ENCODE data around the gene HIPK4.

HIPK4 gene

DNA sequence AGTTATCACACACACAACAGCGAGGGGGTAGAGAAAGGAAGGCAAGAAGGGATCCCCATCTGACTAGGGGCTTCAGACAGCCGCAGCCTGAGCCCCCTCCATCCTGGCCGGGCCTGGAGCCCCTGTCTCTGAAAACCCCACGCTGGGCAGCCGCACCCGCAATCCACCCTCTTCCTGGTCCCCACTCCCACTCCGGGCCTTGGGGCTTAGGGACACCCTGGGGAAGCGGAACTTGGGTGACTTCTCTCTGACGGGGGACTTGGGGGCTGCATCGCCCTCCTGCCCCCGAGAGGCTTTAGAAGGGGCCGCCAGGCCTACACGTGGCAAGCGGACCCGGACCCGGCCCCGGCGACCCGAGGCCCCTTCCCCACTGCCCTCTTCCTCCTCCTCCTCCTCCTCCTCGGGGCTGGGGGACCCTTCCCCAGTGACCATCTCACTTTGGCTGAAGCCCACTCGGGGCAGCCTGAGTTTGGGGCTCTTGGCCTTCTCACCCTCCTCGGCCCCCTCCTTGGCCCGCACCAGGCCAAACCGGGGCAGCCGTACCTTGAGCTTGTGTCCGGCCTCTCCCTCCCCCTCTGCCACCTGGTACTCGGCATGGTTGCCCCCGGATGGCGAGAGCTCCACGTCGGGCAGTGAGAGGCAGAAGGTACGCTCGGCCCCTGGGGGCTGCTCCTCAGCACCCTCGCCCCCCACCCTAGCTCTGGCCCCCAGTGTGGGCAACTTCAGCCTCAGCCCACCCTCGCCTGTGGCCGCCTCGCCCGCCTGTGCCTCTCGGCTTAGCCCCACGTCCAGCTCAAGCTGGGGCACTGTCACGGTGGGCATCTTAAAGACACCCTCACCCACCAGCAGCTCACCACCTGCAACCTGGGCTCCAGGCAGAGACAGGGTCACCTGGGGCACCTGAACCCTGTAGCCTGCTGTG lies 4.2 kb upstream of the HIPK4 start:
- H3K27ac ChIP-seq (ENCODE audit: low read depth, low read length) = no peak overlapping the region
- H3K4me1 ChIP-seq (ENCODE audit: control insufficient read depth, low read depth, low read length) = no peaks in the 10 kb centered on the region
- no peak overlapping the region for H3K9ac ChIP-seq (ENCODE audit: low read length)
- H3K4ac ChIP-seq (ENCODE audit: low read depth, low read length) = no peak overlapping the region
- H3K4me3 ChIP-seq (ENCODE audit: low read length) = no peak overlapping the region
- DNase-seq = no peak
- no peak overlapping the region for H2BK15ac ChIP-seq (replicated peaks; ENCODE audit: low read depth)
- no peak overlapping the region for H2BK5ac ChIP-seq (ENCODE audit: low read length)
- H3K23ac ChIP-seq (ENCODE audit: low read length) = no peak overlapping the region
- no peak overlapping the region for H3K56ac ChIP-seq (ENCODE audit: low read length)
- H3K4me2 ChIP-seq (ENCODE audit: low read length) = no peak overlapping the region
- WGBS (ENCODE audit: extremely low coverage, insufficient coverage, low lambda C conversion rate) = no CpG with 5 or more reads among the region's 41 CpGs
- H3K79me2 ChIP-seq (ENCODE audit: control insufficient read depth, insufficient read depth, low read length) = no peaks in the 10 kb centered on the region
- H3K27me3 ChIP-seq (ENCODE audit: insufficient read depth, low read length, poor library complexity) = no peaks in the 10 kb centered on the region
- no peaks in the 10 kb centered on the region for H3K79me1 ChIP-seq (ENCODE audit: low read length)
- H3K18ac ChIP-seq (ENCODE audit: low read length) = no peak overlapping the region
- no peak overlapping the region for H2BK120ac ChIP-seq (ENCODE audit: low read depth, low read length)
- no peaks in the 10 kb centered on the region for H3K36me3 ChIP-seq (ENCODE audit: control insufficient read depth, insufficient read depth, low read length)
- H2AK5ac ChIP-seq (ENCODE audit: low read length) = no peak overlapping the region
- no peak overlapping the region for H4K8ac ChIP-seq (ENCODE audit: low read depth, low read length)
- H4K5ac ChIP-seq (ENCODE audit: low read length) = no peak overlapping the region

DNA sequence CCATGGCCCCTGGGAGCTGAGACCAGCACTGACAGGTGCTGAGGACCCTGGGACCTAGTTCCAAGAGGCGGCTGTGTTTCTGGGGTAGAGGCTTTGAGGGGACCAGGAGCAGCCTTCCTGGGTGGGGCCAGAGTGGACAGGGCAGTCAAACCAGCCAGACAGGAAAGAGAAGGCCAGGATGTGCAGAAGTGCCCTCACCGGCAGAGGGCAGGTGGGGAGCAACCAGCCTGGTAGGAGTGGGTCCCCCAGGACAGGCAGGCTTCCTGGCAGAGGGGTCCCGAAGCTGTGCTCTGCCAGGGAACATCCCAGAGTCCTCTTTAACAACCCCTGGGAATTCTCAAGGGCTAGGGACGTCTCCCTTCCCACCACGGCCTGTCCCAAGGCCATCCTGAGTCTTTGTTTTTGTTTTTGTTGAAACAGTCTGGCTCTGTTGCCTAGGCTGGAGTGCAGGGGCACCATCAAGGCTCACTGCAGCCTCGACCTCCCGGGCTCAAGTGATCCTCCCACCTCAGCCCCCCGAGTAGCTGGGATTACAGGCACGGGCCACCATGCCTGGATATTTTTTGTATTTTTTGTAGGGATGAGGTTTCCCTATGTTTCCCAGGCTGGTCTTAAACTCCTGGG lies 3.0 kb upstream of the HIPK4 start:
- Histone ChIP-seq H4K8ac (ENCODE audit: low read depth, low read length) (no peak overlapping the region), H3K79me2 (ENCODE audit: control insufficient read depth, insufficient read depth, low read length) (no peaks in the 10 kb centered on the region), H3K4me3 (ENCODE audit: low read length) (no peak overlapping the region), H3K9ac (ENCODE audit: low read length) (no peak overlapping the region), H3K18ac (ENCODE audit: low read length) (no peak overlapping the region), H3K27me3 (ENCODE audit: insufficient read depth, low read length, poor library complexity) (no peaks in the 10 kb centered on the region), H2BK120ac (ENCODE audit: low read depth, low read length) (no peak overlapping the region), H3K4me1 (ENCODE audit: control insufficient read depth, low read depth, low read length) (no peaks in the 10 kb centered on the region), H3K4ac (ENCODE audit: low read depth, low read length) (no peak overlapping the region), H3K4me2 (ENCODE audit: low read length) (no peak overlapping the region), H3K36me3 (ENCODE audit: control insufficient read depth, insufficient read depth, low read length) (no peaks in the 10 kb centered on the region), H3K23ac (ENCODE audit: low read length) (no peak overlapping the region), H3K79me1 (ENCODE audit: low read length) (no peaks in the 10 kb centered on the region), H4K5ac (ENCODE audit: low read length) (no peak overlapping the region), H2BK5ac (ENCODE audit: low read length) (no peak overlapping the region), H3K56ac (ENCODE audit: low read length) (no peak overlapping the region), H3K27ac (ENCODE audit: low read depth, low read length) (no peak overlapping the region), H2BK15ac (replicated peaks; ENCODE audit: low read depth) (no peak overlapping the region), H2AK5ac (ENCODE audit: low read length) (no peak overlapping the region)
- WGBS (ENCODE audit: extremely low coverage, insufficient coverage, low lambda C conversion rate) = no CpG with 5 or more reads among the region's 9 CpGs
- DNase-seq = no peak

DNA sequence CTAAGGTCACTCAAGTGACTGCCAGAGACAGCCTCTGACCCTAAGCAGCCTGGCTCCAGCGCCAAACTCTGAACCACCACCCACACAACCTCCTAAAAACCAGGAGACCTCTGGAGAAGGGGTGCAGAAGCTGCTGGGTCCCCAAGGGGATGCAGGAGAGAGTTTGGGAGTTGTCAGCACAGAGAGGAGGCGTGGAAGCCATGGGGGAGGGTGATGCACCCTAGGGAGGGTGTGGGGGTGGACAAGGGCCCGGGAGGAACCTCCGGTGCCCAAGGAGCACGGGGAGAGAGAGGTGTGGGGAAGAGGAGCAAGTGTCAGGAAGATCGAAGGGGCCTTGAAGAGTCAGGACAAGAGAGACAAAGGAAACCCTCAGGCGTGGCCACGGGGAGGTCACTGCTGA lies 2.1 kb upstream of the HIPK4 start:
- no peaks in the 10 kb centered on the region for H3K79me2 ChIP-seq (ENCODE audit: control insufficient read depth, insufficient read depth, low read length)
- H2AK5ac ChIP-seq (ENCODE audit: low read length) = no peak overlapping the region
- H3K27ac ChIP-seq (ENCODE audit: low read depth, low read length) = no peak overlapping the region
- H2BK15ac ChIP-seq (replicated peaks; ENCODE audit: low read depth) = no peak overlapping the region
- no peak overlapping the region for H3K4me2 ChIP-seq (ENCODE audit: low read length)
- no peaks in the 10 kb centered on the region for H3K4me1 ChIP-seq (ENCODE audit: control insufficient read depth, low read depth, low read length)
- no peak overlapping the region for H3K4me3 ChIP-seq (ENCODE audit: low read length)
- H2BK5ac ChIP-seq (ENCODE audit: low read length) = no peak overlapping the region
- no peak overlapping the region for H4K8ac ChIP-seq (ENCODE audit: low read depth, low read length)
- no CpG with 5 or more reads among the region's 8 CpGs for WGBS (ENCODE audit: extremely low coverage, insufficient coverage, low lambda C conversion rate)
- H3K79me1 ChIP-seq (ENCODE audit: low read length) = no peaks in the 10 kb centered on the region
- no peak overlapping the region for H2BK120ac ChIP-seq (ENCODE audit: low read depth, low read length)
- no peak for DNase-seq
- H3K56ac ChIP-seq (ENCODE audit: low read length) = no peak overlapping the region
- H3K4ac ChIP-seq (ENCODE audit: low read depth, low read length) = no peak overlapping the region
- no peak overlapping the region for H4K5ac ChIP-seq (ENCODE audit: low read length)
- H3K36me3 ChIP-seq (ENCODE audit: control insufficient read depth, insufficient read depth, low read length) = no peaks in the 10 kb centered on the region
- no peak overlapping the region for H3K18ac ChIP-seq (ENCODE audit: low read length)
- H3K23ac ChIP-seq (ENCODE audit: low read length) = no peak overlapping the region
- no peak overlapping the region for H3K9ac ChIP-seq (ENCODE audit: low read length)
- no peaks in the 10 kb centered on the region for H3K27me3 ChIP-seq (ENCODE audit: insufficient read depth, low read length, poor library complexity)

DNA sequence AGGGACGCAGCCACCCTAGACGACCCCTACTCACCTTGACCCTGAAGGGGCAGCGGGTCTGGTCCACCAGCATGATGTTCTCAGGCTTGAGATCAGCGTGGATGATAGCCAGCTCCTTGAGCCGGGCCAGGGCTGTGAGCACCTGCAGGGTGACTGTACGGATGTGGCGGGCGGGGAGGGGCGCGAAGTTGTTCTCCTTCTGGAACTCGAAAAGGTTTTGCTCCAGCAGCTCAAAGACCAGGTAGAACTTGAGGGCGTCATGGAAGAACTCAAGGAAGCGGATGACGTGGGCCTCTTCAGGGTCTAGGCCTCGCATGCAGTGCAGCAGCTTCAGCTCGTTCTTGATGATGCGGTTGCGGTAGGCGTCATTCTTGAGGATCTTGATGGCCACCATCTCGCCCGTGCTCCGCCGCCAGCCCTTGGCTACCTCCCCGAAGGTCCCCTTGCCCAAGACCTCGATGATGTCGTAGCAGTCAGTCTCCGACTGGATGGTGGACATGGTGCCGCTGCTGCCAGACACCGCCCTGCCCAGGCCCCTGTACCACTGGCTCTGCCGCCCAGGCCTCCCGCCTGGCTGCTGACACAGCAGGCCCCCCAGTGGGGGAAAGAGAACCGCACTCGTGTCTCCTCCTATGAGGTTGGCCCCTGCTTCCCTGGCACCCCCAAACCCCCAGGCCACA lies 437 bp downstream of the HIPK4 start:
- Histone ChIP-seq H3K4me2 (ENCODE audit: low read length) (no peak overlapping the region), H4K5ac (ENCODE audit: low read length) (no peak overlapping the region), H2BK15ac (replicated peaks; ENCODE audit: low read depth) (no peak overlapping the region), H3K36me3 (ENCODE audit: control insufficient read depth, insufficient read depth, low read length) (no peaks in the 10 kb centered on the region), H3K9ac (ENCODE audit: low read length) (no peak overlapping the region), H3K4me3 (ENCODE audit: low read length) (no peak overlapping the region), H2BK120ac (ENCODE audit: low read depth, low read length) (no peak overlapping the region), H3K23ac (ENCODE audit: low read length) (no peak overlapping the region), H3K27me3 (ENCODE audit: insufficient read depth, low read length, poor library complexity) (no peaks in the 10 kb centered on the region), H3K79me1 (ENCODE audit: low read length) (no peaks in the 10 kb centered on the region), H3K18ac (ENCODE audit: low read length) (no peak overlapping the region), H3K79me2 (ENCODE audit: control insufficient read depth, insufficient read depth, low read length) (no peaks in the 10 kb centered on the region), H2AK5ac (ENCODE audit: low read length) (no peak overlapping the region), H3K27ac (ENCODE audit: low read depth, low read length) (no peak overlapping the region), H3K4ac (ENCODE audit: low read depth, low read length) (no peak overlapping the region), H3K56ac (ENCODE audit: low read length) (no peak overlapping the region), H4K8ac (ENCODE audit: low read depth, low read length) (no peak overlapping the region), H2BK5ac (ENCODE audit: low read length) (no peak overlapping the region), H3K4me1 (ENCODE audit: control insufficient read depth, low read depth, low read length) (no peaks in the 10 kb centered on the region)
- WGBS (ENCODE audit: extremely low coverage, insufficient coverage, low lambda C conversion rate) = no CpG with 5 or more reads among the region's 33 CpGs
- no peak for DNase-seq

DNA sequence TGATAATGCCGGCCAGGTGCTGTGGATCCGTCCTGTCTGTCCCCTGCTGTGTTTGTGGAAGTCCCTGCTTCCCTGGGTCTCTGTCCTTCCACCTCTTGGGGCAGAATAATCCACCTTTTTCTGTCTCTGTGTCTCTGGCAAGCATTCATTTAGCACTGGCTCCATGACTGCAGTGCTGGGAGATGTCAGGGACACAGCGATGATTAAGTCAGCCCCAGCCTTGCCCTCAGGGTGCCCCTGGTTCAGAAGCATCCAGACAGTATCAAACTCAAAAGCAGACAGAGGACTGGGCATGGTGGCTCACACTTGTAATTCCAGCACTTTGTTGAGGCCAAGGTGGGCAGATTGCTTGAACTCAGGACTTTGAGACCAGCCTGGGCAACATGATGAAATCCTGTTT lies 1.5 kb downstream of the HIPK4 start:
- H3K56ac ChIP-seq (ENCODE audit: low read length) = no peak overlapping the region
- no peak for DNase-seq
- no peak overlapping the region for H3K4ac ChIP-seq (ENCODE audit: low read depth, low read length)
- H3K27ac ChIP-seq (ENCODE audit: low read depth, low read length) = no peak overlapping the region
- H3K27me3 ChIP-seq (ENCODE audit: insufficient read depth, low read length, poor library complexity) = no peaks in the 10 kb centered on the region
- no CpG with 5 or more reads among the region's 3 CpGs for whole genome bisulfite sequencing (ENCODE audit: extremely low coverage, insufficient coverage, low lambda C conversion rate)
- no peak overlapping the region for H3K9ac ChIP-seq (ENCODE audit: low read length)
- H2AK5ac ChIP-seq (ENCODE audit: low read length) = no peak overlapping the region
- H2BK5ac ChIP-seq (ENCODE audit: low read length) = no peak overlapping the region
- no peak overlapping the region for H2BK120ac ChIP-seq (ENCODE audit: low read depth, low read length)
- no peak overlapping the region for H4K5ac ChIP-seq (ENCODE audit: low read length)
- no peaks in the 10 kb centered on the region for H3K4me1 ChIP-seq (ENCODE audit: control insufficient read depth, low read depth, low read length)
- no peak overlapping the region for H3K23ac ChIP-seq (ENCODE audit: low read length)
- H3K4me3 ChIP-seq (ENCODE audit: low read length) = no peak overlapping the region
- no peak overlapping the region for H3K18ac ChIP-seq (ENCODE audit: low read length)
- H3K79me1 ChIP-seq (ENCODE audit: low read length) = no peaks in the 10 kb centered on the region
- no peaks in the 10 kb centered on the region for H3K36me3 ChIP-seq (ENCODE audit: control insufficient read depth, insufficient read depth, low read length)
- no peak overlapping the region for H3K4me2 ChIP-seq (ENCODE audit: low read length)
- no peaks in the 10 kb centered on the region for H3K79me2 ChIP-seq (ENCODE audit: control insufficient read depth, insufficient read depth, low read length)
- H2BK15ac ChIP-seq (replicated peaks; ENCODE audit: low read depth) = no peak overlapping the region
- H4K8ac ChIP-seq (ENCODE audit: low read depth, low read length) = no peak overlapping the region
